Fibroblast of lung (primary cell): ENCODE data around the gene MUS81.

Source experiments
- CTCF ChIP-seq, 2 donors: IDR thresholded peaks in 1 of 2; conservative IDR thresholded peaks in 1 of 2; 1 replicate in 1 of 2; 2 replicates in 1 of 2; pipeline ENCODE4 v1.5.1; 2011 to 2012; ENCODE audit warnings: low read length in 2 of 2, control low read depth in 1 of 2, inconsistent platforms in 1 of 2, low read depth in 1 of 2, mild to moderate bottlenecking in 1 of 2
- EZH2 ChIP-seq: IDR thresholded peaks from 2 replicates; pipeline ENCODE4 v1.5.1; 2012; ENCODE audit warnings: low read length, control low read depth, mild to moderate bottlenecking; ENCODE audit errors: missing control alignments

GRCh38 chr11:65883058-65883761 is 23.0 kb downstream of the MUS81 start:
- TF ChIP-seq CTCF (conservative IDR thresholded peaks at IDR 0.05 in 1 of 2, IDR thresholded peaks at IDR 0.05 in 1 of 2; ENCODE audit: low read depth in 1 of 2, low read length in 2 of 2): no peak
- TF ChIP-seq EZH2: no peak
